K562 (cell line): ENCODE measurements around the gene RTN4. TPM values are rescaled to one million over a fixed set of nuclear protein-coding genes. Genes with fewer than 3 reads are reported as not detected.

Experiments
- COPS2 ChIP-seq: fragments of 450-650 bp; conservative IDR thresholded peaks from 2 replicates; pipeline ENCODE4 v1.6.1; 2016; ENCODE audit warnings: mild to moderate bottlenecking, moderate library complexity
- DPF2 ChIP-seq: fragments of 450-650 bp; IDR thresholded peaks from 2 replicates; pipeline ENCODE4 v1.6.1; 2016
- FOXP1 ChIP-seq: sonication (generic); formaldehyde crosslinking; IDR thresholded peaks from 2 replicates; pipeline ENCODE4 v1.8.0; 2022; ENCODE audit warnings: mild to moderate bottlenecking, missing genetic modification reagents
- JUNB ChIP-seq: fragments of 450-650 bp; formaldehyde crosslinking; conservative IDR thresholded peaks from 2 replicates; pipeline ENCODE4 v1.4.0; 2020; ENCODE audit warnings: mild to moderate bottlenecking
- PHF20 ChIP-seq: fragments of 450-650 bp; IDR thresholded peaks from 2 replicates; pipeline ENCODE4 v1.6.1; 2018; ENCODE audit not compliant: partially characterized antibody
- SMC3 ChIP-seq: conservative IDR thresholded peaks from 2 replicates; pipeline ENCODE4 v1.6.1; 2011; ENCODE audit warnings: low read depth, low read length, improper control_type of control experiment; ENCODE audit not compliant: insufficient read depth
- ZNF197 ChIP-seq: fragments of 200-800 bp; sonication (Bioruptor generic); IDR thresholded peaks from 2 replicates; pipeline ENCODE4 v1.6.1; 2016; ENCODE audit warnings: low read depth, missing genetic modification characterization, missing compliant biosample characterization
- ZNF232 ChIP-seq: sonication (generic); formaldehyde crosslinking; IDR thresholded peaks from 2 replicates; pipeline ENCODE4 v1.8.0; 2022; ENCODE audit warnings: mild to moderate bottlenecking, missing genetic modification reagents
- polyA plus RNA-seq, 8 experiments: library from polyadenylated mRNA; depleted of rRNA in 4 of 8; stranded (reverse) in 5 of 8; unstranded in 3 of 8; fragments of >200 nt; fragmentation: Nextera tagmentation in 2 of 8; fragmentation: Illumina TruSeq in 1 of 8; extraction: Ambion mirVana in 2 of 8; extraction: Trizol in 1 of 8; gene quantifications; 2 replicates each; pipeline versions ENCODE4 v1.2.1 to v1.2.3, GENCODE V29; 2011 to 2014; ENCODE audit warnings: inconsistent platforms in 1 of 8, missing spikeins in 1 of 8
- total RNA-seq, 7 experiments: library from RNA; depleted of rRNA in 6 of 7; stranded (reverse); fragments of >200 nt in 6 of 7; fragmentation: Illumina TruSeq in 2 of 7; extraction: Trizol in 2 of 7; gene quantifications; 2 replicates each; pipeline versions ENCODE4 v1.2.1 to v1.2.3, GENCODE V29; 2011 to 2021; ENCODE audit warnings: low replicate concordance in 1 of 7
- TF ChIP-seq, protein P1 (sequence below): sonication (generic); formaldehyde crosslinking; IDR thresholded peaks from 2 replicates; pipeline ENCODE4 v1.8.1; 2023; ENCODE audit warnings: mild to moderate bottlenecking, missing genetic modification reagents
- TF ChIP-seq, protein P2 (sequence below), 2 experiments: fragments of 450-650 bp in 1 of 2; sonication (generic) in 1 of 2; formaldehyde crosslinking in 1 of 2; IDR thresholded peaks; 2 replicates each; pipeline versions ENCODE4 v1.7.1 to v1.9.0; 2016 to 2022; ENCODE audit warnings: inconsistent platforms in 1 of 2, mild to moderate bottlenecking in 1 of 2, missing genetic modification reagents in 1 of 2
- TF ChIP-seq, protein P3 (sequence below): sonication (generic); formaldehyde crosslinking; IDR thresholded peaks from 2 replicates; pipeline ENCODE4 v1.8.0; 2022; ENCODE audit warnings: missing genetic modification reagents, mild to moderate bottlenecking, moderate library complexity, borderline replicate concordance

The RTN4 gene
- total and polyA plus RNA-seq, 9 of the 15 experiments (the other 6 are each of a cell fraction or from before 2014, with no cell fraction given), result 73.0 to 248 (median 116) TPM

DNA sequence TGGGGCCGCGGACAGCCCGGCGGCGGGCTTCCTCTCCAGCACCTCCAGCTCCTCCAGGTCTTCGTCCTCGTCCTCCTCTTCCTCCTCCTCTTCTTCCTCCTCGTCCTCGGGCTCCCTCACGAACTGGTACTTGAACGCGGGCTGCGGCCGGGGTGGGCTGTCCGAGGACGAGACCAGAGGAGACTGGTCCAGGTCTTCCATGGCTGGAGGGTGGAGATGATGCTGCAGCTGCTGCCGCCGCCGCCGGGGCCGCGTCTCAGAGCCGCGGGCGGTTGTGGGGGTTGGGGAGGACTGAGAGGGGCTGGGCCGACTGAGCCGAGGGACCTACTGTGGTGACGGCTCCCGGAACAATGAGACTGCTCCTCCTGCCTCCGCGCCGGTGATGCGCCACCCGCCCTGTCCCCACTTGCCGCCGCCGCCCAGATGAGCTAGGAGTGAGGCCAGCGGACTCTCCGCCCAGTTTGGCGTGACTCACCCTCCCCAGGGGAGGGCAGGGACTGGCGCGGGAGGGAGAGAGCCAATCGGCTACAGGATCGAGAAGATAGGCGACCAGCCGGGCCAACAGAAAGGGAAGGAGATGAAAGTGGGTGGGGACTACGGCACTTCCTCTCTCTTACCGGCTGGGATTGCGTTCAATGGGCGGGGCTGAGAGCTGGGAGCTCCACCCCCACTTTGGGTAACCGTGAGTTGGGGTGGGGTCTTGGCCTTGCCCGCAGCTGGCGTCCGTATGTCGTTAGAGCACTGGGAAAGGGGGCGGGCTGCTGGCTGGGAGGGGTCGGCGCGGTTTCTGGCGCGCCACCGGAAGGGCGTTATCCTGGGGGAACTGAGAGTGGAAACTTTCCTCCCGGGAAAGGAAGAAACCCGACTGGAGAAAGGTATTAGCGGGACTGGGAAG is at the start of gene RTN4 (continued):
- TF ChIP-seq SMC3, result no peak
- TF ChIP-seq FOXP1 (CRISPR knock-in tag), result peak; percentile 43; the same call in 1 of the 2 replicates
- no peak for TF ChIP-seq COPS2
- no peak for TF ChIP-seq ZNF232 (CRISPR knock-in tag)
- no peak for TF ChIP-seq PHF20
- TF ChIP-seq JUNB (CRISPR knock-in tag), result peak; percentile 66; the same call in 1 of the 2 replicates
- TF ChIP-seq, protein P1, sequence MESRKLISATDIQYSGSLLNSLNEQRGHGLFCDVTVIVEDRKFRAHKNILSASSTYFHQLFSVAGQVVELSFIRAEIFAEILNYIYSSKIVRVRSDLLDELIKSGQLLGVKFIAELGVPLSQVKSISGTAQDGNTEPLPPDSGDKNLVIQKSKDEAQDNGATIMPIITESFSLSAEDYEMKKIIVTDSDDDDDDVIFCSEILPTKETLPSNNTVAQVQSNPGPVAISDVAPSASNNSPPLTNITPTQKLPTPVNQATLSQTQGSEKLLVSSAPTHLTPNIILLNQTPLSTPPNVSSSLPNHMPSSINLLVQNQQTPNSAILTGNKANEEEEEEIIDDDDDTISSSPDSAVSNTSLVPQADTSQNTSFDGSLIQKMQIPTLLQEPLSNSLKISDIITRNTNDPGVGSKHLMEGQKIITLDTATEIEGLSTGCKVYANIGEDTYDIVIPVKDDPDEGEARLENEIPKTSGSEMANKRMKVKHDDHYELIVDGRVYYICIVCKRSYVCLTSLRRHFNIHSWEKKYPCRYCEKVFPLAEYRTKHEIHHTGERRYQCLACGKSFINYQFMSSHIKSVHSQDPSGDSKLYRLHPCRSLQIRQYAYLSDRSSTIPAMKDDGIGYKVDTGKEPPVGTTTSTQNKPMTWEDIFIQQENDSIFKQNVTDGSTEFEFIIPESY, result 0 out of 2 replicates have a peak, but pooled peaks have one; percentile 40
- TF ChIP-seq, protein P2, sequence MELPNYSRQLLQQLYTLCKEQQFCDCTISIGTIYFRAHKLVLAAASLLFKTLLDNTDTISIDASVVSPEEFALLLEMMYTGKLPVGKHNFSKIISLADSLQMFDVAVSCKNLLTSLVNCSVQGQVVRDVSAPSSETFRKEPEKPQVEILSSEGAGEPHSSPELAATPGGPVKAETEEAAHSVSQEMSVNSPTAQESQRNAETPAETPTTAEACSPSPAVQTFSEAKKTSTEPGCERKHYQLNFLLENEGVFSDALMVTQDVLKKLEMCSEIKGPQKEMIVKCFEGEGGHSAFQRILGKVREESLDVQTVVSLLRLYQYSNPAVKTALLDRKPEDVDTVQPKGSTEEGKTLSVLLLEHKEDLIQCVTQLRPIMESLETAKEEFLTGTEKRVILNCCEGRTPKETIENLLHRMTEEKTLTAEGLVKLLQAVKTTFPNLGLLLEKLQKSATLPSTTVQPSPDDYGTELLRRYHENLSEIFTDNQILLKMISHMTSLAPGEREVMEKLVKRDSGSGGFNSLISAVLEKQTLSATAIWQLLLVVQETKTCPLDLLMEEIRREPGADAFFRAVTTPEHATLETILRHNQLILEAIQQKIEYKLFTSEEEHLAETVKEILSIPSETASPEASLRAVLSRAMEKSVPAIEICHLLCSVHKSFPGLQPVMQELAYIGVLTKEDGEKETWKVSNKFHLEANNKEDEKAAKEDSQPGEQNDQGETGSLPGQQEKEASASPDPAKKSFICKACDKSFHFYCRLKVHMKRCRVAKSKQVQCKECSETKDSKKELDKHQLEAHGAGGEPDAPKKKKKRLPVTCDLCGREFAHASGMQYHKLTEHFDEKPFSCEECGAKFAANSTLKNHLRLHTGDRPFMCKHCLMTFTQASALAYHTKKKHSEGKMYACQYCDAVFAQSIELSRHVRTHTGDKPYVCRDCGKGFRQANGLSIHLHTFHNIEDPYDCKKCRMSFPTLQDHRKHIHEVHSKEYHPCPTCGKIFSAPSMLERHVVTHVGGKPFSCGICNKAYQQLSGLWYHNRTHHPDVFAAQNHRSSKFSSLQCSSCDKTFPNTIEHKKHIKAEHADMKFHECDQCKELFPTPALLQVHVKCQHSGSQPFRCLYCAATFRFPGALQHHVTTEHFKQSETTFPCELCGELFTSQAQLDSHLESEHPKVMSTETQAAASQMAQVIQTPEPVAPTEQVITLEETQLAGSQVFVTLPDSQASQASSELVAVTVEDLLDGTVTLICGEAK (IDR thresholded peaks at IDR 0.05), result peak; percentile 76
- TF ChIP-seq, protein P2 (CRISPR knock-in tag; IDR thresholded peaks at IDR 0.05), result no peak
- TF ChIP-seq, protein P3, sequence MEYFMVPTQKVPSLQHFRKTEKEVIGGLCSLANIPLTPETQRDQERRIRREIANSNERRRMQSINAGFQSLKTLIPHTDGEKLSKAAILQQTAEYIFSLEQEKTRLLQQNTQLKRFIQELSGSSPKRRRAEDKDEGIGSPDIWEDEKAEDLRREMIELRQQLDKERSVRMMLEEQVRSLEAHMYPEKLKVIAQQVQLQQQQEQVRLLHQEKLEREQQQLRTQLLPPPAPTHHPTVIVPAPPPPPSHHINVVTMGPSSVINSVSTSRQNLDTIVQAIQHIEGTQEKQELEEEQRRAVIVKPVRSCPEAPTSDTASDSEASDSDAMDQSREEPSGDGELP (CRISPR knock-in tag), result peak; percentile 95
- no peak for TF ChIP-seq ZNF197 (CRISPR knock-in tag)
- peak; percentile 35; the same call in 1 of the 2 replicates for TF ChIP-seq DPF2
